Lower lobe of right lung (tissue), 2 donors: ENCODE results near the gene SIPA1L2. TPM values are rescaled to one million over a fixed set of nuclear protein-coding genes. Genes with fewer than 3 reads are reported as not detected.

Experiments
- ATAC-seq, 2 donors: fragments of 200-7000 bp; cut with Tn5 transposase; one replicate each; pipeline ENCODE4 v1.9.1; 2020 to 2022; ENCODE audit warnings: mild to moderate bottlenecking in 2 of 2, moderate library complexity in 2 of 2
- DNase-seq: peaks from one replicate; pipeline ENCODE4 v3.0.0-alpha.2; 2020
- H3K27ac ChIP-seq: fragments of 200-600 bp; one replicate; pipeline ENCODE4 v1.8.0; 2022
- H3K27me3 ChIP-seq: fragments of 200-600 bp; one replicate; pipeline ENCODE4 v1.8.0; 2022; ENCODE audit warnings: low read depth
- H3K36me3 ChIP-seq: fragments of 200-600 bp; one replicate; pipeline ENCODE4 v1.8.0; 2022; ENCODE audit warnings: mild to moderate bottlenecking
- H3K4me1 ChIP-seq: fragments of 200-600 bp; one replicate; pipeline ENCODE4 v1.8.0; 2022
- H3K4me3 ChIP-seq: fragments of 200-600 bp; one replicate; pipeline ENCODE4 v1.8.0; 2022; ENCODE audit warnings: mild to moderate bottlenecking
- H3K9me3 ChIP-seq: fragments of 200-600 bp; one replicate; pipeline ENCODE4 v1.8.0; 2022
- intact Hi-C: fragments of 100-400 bp; cut with DNase I; formaldehyde crosslinking; loops from one replicate; pipeline ENCODE4 v1.11.0; 2022
- total RNA-seq: library from RNA; stranded (reverse); fragmentation: NEBNext Ultra II Directional; extraction: Animal tissue kit (Norgen Biotek cat#: 25700); gene quantifications from one replicate; pipeline ENCODE4 v1.2.1, GENCODE V29; 2021
- TF ChIP-seq, protein P1 (sequence below): fragments of 200-600 bp; IDR thresholded peaks from one replicate; pipeline ENCODE4 v1.8.0; 2022; ENCODE audit warnings: antibody characterized with exemption, mild to moderate bottlenecking
- donor health status: DM: no; HTN: yes; CAD: no; lungs with severe emphysema.

The SIPA1L2 gene
- total RNA-seq, 1 donor from 2014 or later, result 45.5 TPM

GRCh38 chr1:232664844-232665777 is 35.2 kb upstream of the SIPA1L2 start:
- ATAC-seq, result no peak
- TF ChIP-seq, protein P1, sequence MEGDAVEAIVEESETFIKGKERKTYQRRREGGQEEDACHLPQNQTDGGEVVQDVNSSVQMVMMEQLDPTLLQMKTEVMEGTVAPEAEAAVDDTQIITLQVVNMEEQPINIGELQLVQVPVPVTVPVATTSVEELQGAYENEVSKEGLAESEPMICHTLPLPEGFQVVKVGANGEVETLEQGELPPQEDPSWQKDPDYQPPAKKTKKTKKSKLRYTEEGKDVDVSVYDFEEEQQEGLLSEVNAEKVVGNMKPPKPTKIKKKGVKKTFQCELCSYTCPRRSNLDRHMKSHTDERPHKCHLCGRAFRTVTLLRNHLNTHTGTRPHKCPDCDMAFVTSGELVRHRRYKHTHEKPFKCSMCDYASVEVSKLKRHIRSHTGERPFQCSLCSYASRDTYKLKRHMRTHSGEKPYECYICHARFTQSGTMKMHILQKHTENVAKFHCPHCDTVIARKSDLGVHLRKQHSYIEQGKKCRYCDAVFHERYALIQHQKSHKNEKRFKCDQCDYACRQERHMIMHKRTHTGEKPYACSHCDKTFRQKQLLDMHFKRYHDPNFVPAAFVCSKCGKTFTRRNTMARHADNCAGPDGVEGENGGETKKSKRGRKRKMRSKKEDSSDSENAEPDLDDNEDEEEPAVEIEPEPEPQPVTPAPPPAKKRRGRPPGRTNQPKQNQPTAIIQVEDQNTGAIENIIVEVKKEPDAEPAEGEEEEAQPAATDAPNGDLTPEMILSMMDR, result no peak
- intact Hi-C loops, result no loop called here
- no peaks in the 10 kb centered on the region for H3K36me3 ChIP-seq
- H3K4me1 ChIP-seq, result peaks cover 6% of the 10 kb centered on the region
- H3K9me3 ChIP-seq, result no peaks in the 10 kb centered on the region
- H3K27me3 ChIP-seq, result no peaks in the 10 kb centered on the region
- no peak overlapping the region for H3K27ac ChIP-seq
- no peak for DNase-seq
- no peak overlapping the region for H3K4me3 ChIP-seq

DNA sequence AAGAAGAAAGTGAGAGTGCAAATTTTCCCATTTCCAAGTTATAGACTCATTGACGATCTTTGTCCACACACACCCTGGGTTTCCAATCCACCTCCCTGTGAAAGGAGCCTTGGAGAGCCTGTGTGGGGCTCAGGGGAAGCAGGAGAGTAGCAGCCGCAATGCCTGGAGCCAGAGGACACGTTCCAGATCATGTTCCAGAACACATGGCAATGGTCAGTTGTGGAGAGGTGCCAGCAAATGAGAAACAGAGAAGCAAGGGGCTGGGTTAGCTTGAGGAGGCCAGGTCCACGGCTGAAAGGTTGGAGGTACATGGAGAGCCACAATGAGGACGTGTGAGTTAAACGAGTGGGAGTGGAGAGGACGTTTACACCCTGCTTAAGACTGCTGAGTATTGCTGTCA is 33.0 kb upstream of the SIPA1L2 start:
- ATAC-seq, result no peak
- Histone ChIP-seq H3K27me3 (no peaks in the 10 kb centered on the region), H3K27ac (no peak overlapping the region), H3K4me1 (peaks cover 6% of the 10 kb centered on the region), H3K4me3 (no peak overlapping the region), H3K9me3 (no peaks in the 10 kb centered on the region), H3K36me3 (no peaks in the 10 kb centered on the region)
- TF ChIP-seq, protein P1, result no peak
- DNase-seq, result no peak
- intact Hi-C loops, result no loop called here

GRCh38 chr1:232658386-232658785 is 28.5 kb upstream of the SIPA1L2 start:
- Histone ChIP-seq H3K27me3 (no peaks in the 10 kb centered on the region), H3K4me3 (no peak overlapping the region), H3K36me3 (no peaks in the 10 kb centered on the region), H3K9me3 (no peaks in the 10 kb centered on the region), H3K27ac (no peak overlapping the region), H3K4me1 (no peaks in the 10 kb centered on the region)
- no peak for DNase-seq
- no peak for ATAC-seq
- TF ChIP-seq, protein P1, result no peak
- intact Hi-C loops, result no loop called here

DNA sequence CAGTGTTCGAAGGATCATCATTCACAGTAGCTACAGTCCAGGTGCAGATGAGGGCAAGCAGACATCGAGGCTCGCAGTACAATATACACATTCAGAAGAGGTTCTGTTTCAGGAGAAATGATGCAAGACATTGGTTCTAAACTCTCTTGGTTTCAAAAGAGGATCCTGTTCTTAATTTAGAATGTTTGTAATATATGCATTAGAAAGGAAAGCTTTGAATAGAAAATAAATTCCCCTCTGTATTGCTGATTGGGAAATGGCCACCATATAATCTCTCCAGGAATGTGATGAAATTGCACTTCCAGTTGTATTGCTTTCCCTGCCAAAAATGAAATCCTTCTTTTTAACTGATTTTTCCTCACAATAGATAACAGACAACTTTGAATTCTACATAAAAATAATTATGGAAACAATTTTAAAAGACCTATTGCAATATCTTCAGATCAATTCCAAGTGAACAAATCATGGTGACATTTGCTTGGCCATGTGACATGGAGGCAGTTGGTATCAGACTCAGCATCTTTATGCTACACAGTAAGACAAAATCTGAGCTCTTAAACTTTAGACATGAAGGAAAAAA is 27.6 kb upstream of the SIPA1L2 start:
- H3K4me1 ChIP-seq, result no peaks in the 10 kb centered on the region
- H3K27me3 ChIP-seq, result no peaks in the 10 kb centered on the region
- intact Hi-C loops, result no loop called here
- TF ChIP-seq, protein P1, result no peak
- H3K27ac ChIP-seq, result no peak overlapping the region
- DNase-seq (no peak), ATAC-seq (no peak)
- no peaks in the 10 kb centered on the region for H3K9me3 ChIP-seq
- H3K4me3 ChIP-seq, result no peak overlapping the region
- H3K36me3 ChIP-seq, result no peaks in the 10 kb centered on the region

DNA sequence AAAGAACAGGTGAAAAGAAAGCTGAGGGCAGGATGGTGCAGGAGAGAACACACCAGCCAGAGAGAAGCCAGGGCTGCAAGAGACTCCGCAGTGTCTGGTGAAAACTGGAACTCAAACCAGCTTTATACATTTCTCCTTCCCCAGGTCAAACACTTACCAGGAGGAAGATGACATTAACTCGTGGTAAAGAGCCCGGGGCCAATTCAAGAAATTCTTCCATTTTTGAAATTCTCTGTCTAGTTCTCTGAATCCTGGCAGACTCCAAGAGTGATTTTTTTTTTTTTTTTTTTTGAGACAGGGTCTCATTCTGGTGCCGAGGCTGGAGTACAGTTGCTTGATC is 25.8 kb upstream of the SIPA1L2 start:
- ATAC-seq, result no peak
- Histone ChIP-seq H3K4me1 (no peaks in the 10 kb centered on the region), H3K27ac (no peak overlapping the region), H3K9me3 (no peaks in the 10 kb centered on the region), H3K4me3 (no peak overlapping the region), H3K27me3 (no peaks in the 10 kb centered on the region), H3K36me3 (no peaks in the 10 kb centered on the region)
- TF ChIP-seq, protein P1, result no peak
- DNase-seq, result no peak
- intact Hi-C loops, result no loop called here
